ENCODE measurements around the gene NUMB.
A peak's percentile ranks its signal among the peaks of the same experiment; 100 is the strongest.

NUMB gene

GRCh38 chr14:73494593-73494992, 36.2 kb upstream of the NUMB start:
- Histone ChIP-seq H2BK120ac (ENCODE audit: low read depth, low read length) (no peak overlapping the region), H2AK5ac (ENCODE audit: low read depth, low read length) (no peak overlapping the region), H3K18ac (ENCODE audit: low read length) (no peak overlapping the region), H3K14ac (ENCODE audit: low read length) (no peak overlapping the region), H2BK15ac (ENCODE audit: low read length) (no peak overlapping the region), H3K9ac (ENCODE audit: low read depth, low read length, poor library complexity) (no peak overlapping the region), H2AFZ (ENCODE audit: low read length) (no peak overlapping the region), H3K4me1 (ENCODE audit: control insufficient read depth in 2 of 2, insufficient read depth in 1 of 2, low read depth in 1 of 2, low read length in 2 of 2) (peaks cover 0 to 7% of the 10 kb centered on the region in 2 donors), H3K4me2 (ENCODE audit: insufficient read depth, low read length, poor library complexity, severe bottlenecking) (no peak overlapping the region), H3K36me3 (replicated peaks in 1 of 2; ENCODE audit: control insufficient read depth in 2 of 2, insufficient read depth in 2 of 2, low read length in 2 of 2) (no peaks in the 10 kb centered on the region), H3K79me1 (ENCODE audit: low read depth, low read length) (peaks cover 8% of the 10 kb centered on the region), H3K27me3 (ENCODE audit: control insufficient read depth in 3 of 3, insufficient read depth in 3 of 3, low read depth in 1 of 3, low read length in 3 of 3) (peaks cover 0 to 5% (median 0%) of the 10 kb centered on the region in 3 experiments), H3K9me3 (replicated peaks in 1 of 2; ENCODE audit: control insufficient read depth in 2 of 2, insufficient read depth in 1 of 2, low read depth in 1 of 2, low read length in 2 of 2) (peaks cover 0 to 9% of the 10 kb centered on the region in 2 donors), H3K4me3 (ENCODE audit: low read length in 2 of 2) (no peak overlapping the region), H4K8ac (ENCODE audit: low read depth, low read length) (no peak overlapping the region), H4K91ac (ENCODE audit: low read depth, low read length, poor library complexity) (no peak overlapping the region), H3K4ac (ENCODE audit: low read length) (no peak overlapping the region), H2BK12ac (ENCODE audit: low read length) (no peak overlapping the region), H2BK5ac (ENCODE audit: low read length) (no peak overlapping the region), H3K23ac (ENCODE audit: low read depth, low read length, poor library complexity) (no peak overlapping the region), H3K27ac (replicated peaks; ENCODE audit: low read length) (no peak overlapping the region)
- DNase-seq (ENCODE audit: low spot score): no peak
- no CpG with 5 or more reads among the region's 2 CpGs for WGBS, 2 donors (ENCODE audit: extremely low coverage in 2 of 2, insufficient read length in 2 of 2, insufficient replicate concordance in 1 of 2)

GRCh38 chr14:73492670-73493069, 34.3 kb upstream of the NUMB start:
- Histone ChIP-seq H3K79me1 (ENCODE audit: low read depth, low read length) (peaks cover 8% of the 10 kb centered on the region), H3K27ac (replicated peaks; ENCODE audit: low read length) (no peak overlapping the region), H3K14ac (ENCODE audit: low read length) (no peak overlapping the region), H3K4me1 (ENCODE audit: control insufficient read depth in 2 of 2, insufficient read depth in 1 of 2, low read depth in 1 of 2, low read length in 2 of 2) (peaks cover 0 to 7% of the 10 kb centered on the region in 2 donors), H3K9me3 (replicated peaks in 1 of 2; ENCODE audit: control insufficient read depth in 2 of 2, insufficient read depth in 1 of 2, low read depth in 1 of 2, low read length in 2 of 2) (peaks cover 0 to 9% of the 10 kb centered on the region in 2 donors), H2BK15ac (ENCODE audit: low read length) (no peak overlapping the region), H3K23ac (ENCODE audit: low read depth, low read length, poor library complexity) (no peak overlapping the region), H2BK12ac (ENCODE audit: low read length) (no peak overlapping the region), H2AFZ (ENCODE audit: low read length) (no peak overlapping the region), H2AK5ac (ENCODE audit: low read depth, low read length) (no peak overlapping the region), H3K18ac (ENCODE audit: low read length) (no peak overlapping the region), H4K91ac (ENCODE audit: low read depth, low read length, poor library complexity) (no peak overlapping the region), H3K4ac (ENCODE audit: low read length) (no peak overlapping the region), H3K36me3 (replicated peaks in 1 of 2; ENCODE audit: control insufficient read depth in 2 of 2, insufficient read depth in 2 of 2, low read length in 2 of 2) (no peaks in the 10 kb centered on the region), H3K27me3 (ENCODE audit: control insufficient read depth in 3 of 3, insufficient read depth in 3 of 3, low read depth in 1 of 3, low read length in 3 of 3) (peaks cover 0 to 9% (median 0%) of the 10 kb centered on the region in 3 experiments), H3K4me2 (ENCODE audit: insufficient read depth, low read length, poor library complexity, severe bottlenecking) (peak overlapping the region; percentile 98), H2BK120ac (ENCODE audit: low read depth, low read length) (no peak overlapping the region), H4K8ac (ENCODE audit: low read depth, low read length) (no peak overlapping the region), H3K4me3 (ENCODE audit: low read length in 2 of 2) (no peak overlapping the region), H2BK5ac (ENCODE audit: low read length) (no peak overlapping the region), H3K9ac (ENCODE audit: low read depth, low read length, poor library complexity) (no peak overlapping the region)
- DNase-seq (ENCODE audit: low spot score): no peak
- WGBS, 2 donors (ENCODE audit: extremely low coverage in 2 of 2, insufficient read length in 2 of 2, insufficient replicate concordance in 1 of 2): no CpG with 5 or more reads among the region's 5 CpGs

GRCh38 chr14:73492043-73492552, 33.8 kb upstream of the NUMB start:
- Histone ChIP-seq H3K79me1 (ENCODE audit: low read depth, low read length) (peaks cover 8% of the 10 kb centered on the region), H3K18ac (ENCODE audit: low read length) (peak overlapping the region; percentile 100), H3K27me3 (ENCODE audit: control insufficient read depth in 3 of 3, insufficient read depth in 3 of 3, low read depth in 1 of 3, low read length in 3 of 3) (peaks cover 0 to 11% (median 0%) of the 10 kb centered on the region in 3 experiments), H3K14ac (ENCODE audit: low read length) (peak overlapping the region; percentile 22), H3K4ac (ENCODE audit: low read length) (no peak overlapping the region), H2AFZ (ENCODE audit: low read length) (no peak overlapping the region), H2BK15ac (ENCODE audit: low read length) (no peak overlapping the region), H3K4me1 (ENCODE audit: control insufficient read depth in 2 of 2, insufficient read depth in 1 of 2, low read depth in 1 of 2, low read length in 2 of 2) (peaks cover 0 to 7% of the 10 kb centered on the region in 2 donors), H3K9ac (ENCODE audit: low read depth, low read length, poor library complexity) (peak overlapping the region; percentile 99), H2BK12ac (ENCODE audit: low read length) (no peak overlapping the region), H3K9me3 (replicated peaks in 1 of 2; ENCODE audit: control insufficient read depth in 2 of 2, insufficient read depth in 1 of 2, low read depth in 1 of 2, low read length in 2 of 2) (peaks cover 0 to 9% of the 10 kb centered on the region in 2 donors), H3K4me2 (ENCODE audit: insufficient read depth, low read length, poor library complexity, severe bottlenecking) (peak overlapping the region; percentile 98), H2BK5ac (ENCODE audit: low read length) (peak overlapping the region; percentile 75), H4K8ac (ENCODE audit: low read depth, low read length) (no peak overlapping the region), H3K23ac (ENCODE audit: low read depth, low read length, poor library complexity) (peak overlapping the region; percentile 15), H3K27ac (replicated peaks; ENCODE audit: low read length) (no peak overlapping the region), H2AK5ac (ENCODE audit: low read depth, low read length) (peak overlapping the region; percentile 16), H4K91ac (ENCODE audit: low read depth, low read length, poor library complexity) (peak overlapping the region; percentile 12), H3K36me3 (replicated peaks in 1 of 2; ENCODE audit: control insufficient read depth in 2 of 2, insufficient read depth in 2 of 2, low read length in 2 of 2) (no peaks in the 10 kb centered on the region), H2BK120ac (ENCODE audit: low read depth, low read length) (no peak overlapping the region), H3K4me3 (ENCODE audit: low read length in 2 of 2) (peak overlapping the region in 1 of 2 donors; percentile 89)
- no peak for DNase-seq (ENCODE audit: low spot score)
- no CpG with 5 or more reads among the region's 24 CpGs for WGBS, 2 donors (ENCODE audit: extremely low coverage in 2 of 2, insufficient read length in 2 of 2, insufficient replicate concordance in 1 of 2)

GRCh38 chr14:73491256-73492042, 33.1 kb upstream of the NUMB start:
- Histone ChIP-seq H3K79me1 (ENCODE audit: low read depth, low read length) (peaks cover 8% of the 10 kb centered on the region), H3K9ac (ENCODE audit: low read depth, low read length, poor library complexity) (peak overlapping the region; percentile 99), H3K4me1 (ENCODE audit: control insufficient read depth in 2 of 2, insufficient read depth in 1 of 2, low read depth in 1 of 2, low read length in 2 of 2) (peaks cover 0 to 7% of the 10 kb centered on the region in 2 donors), H4K91ac (ENCODE audit: low read depth, low read length, poor library complexity) (peak overlapping the region; percentile 68), H2BK15ac (ENCODE audit: low read length) (peak overlapping the region; percentile 91), H3K4me3 (ENCODE audit: low read length in 2 of 2) (peak overlapping the region; percentile 28 to 89), H3K27me3 (ENCODE audit: control insufficient read depth in 3 of 3, insufficient read depth in 3 of 3, low read depth in 1 of 3, low read length in 3 of 3) (peaks cover 0 to 11% (median 0%) of the 10 kb centered on the region in 3 experiments), H3K23ac (ENCODE audit: low read depth, low read length, poor library complexity) (peak overlapping the region; percentile 15), H2BK5ac (ENCODE audit: low read length) (peak overlapping the region; percentile 75), H2BK120ac (ENCODE audit: low read depth, low read length) (peak overlapping the region; percentile 14), H3K9me3 (replicated peaks in 1 of 2; ENCODE audit: control insufficient read depth in 2 of 2, insufficient read depth in 1 of 2, low read depth in 1 of 2, low read length in 2 of 2) (peaks cover 0 to 9% of the 10 kb centered on the region in 2 donors), H4K8ac (ENCODE audit: low read depth, low read length) (peak overlapping the region; percentile 100), H3K36me3 (replicated peaks in 1 of 2; ENCODE audit: control insufficient read depth in 2 of 2, insufficient read depth in 2 of 2, low read length in 2 of 2) (no peaks in the 10 kb centered on the region), H3K27ac (replicated peaks; ENCODE audit: low read length) (peak overlapping the region; percentile 67), H2AK5ac (ENCODE audit: low read depth, low read length) (peak overlapping the region; percentile 52), H2AFZ (ENCODE audit: low read length) (peak overlapping the region; percentile 93), H3K14ac (ENCODE audit: low read length) (peak overlapping the region; percentile 85), H2BK12ac (ENCODE audit: low read length) (peak overlapping the region; percentile 58), H3K4ac (ENCODE audit: low read length) (peak overlapping the region; percentile 58), H3K4me2 (ENCODE audit: insufficient read depth, low read length, poor library complexity, severe bottlenecking) (peak overlapping the region; percentile 98), H3K18ac (ENCODE audit: low read length) (peak overlapping the region; percentile 100)
- WGBS, 2 donors (ENCODE audit: extremely low coverage in 2 of 2, insufficient read length in 2 of 2, insufficient replicate concordance in 1 of 2): no CpG with 5 or more reads among the region's 94 CpGs
- peak; percentile 46 for DNase-seq (ENCODE audit: low spot score)

Data from neuronal stem cell (in vitro differentiated cells).